K562 (cell line): Measurements from ENCODE around the gene SEC24B. TPM values are rescaled to one million over a fixed set of nuclear protein-coding genes. Genes with fewer than 3 reads are reported as not detected.
A peak's percentile ranks its signal among the peaks of the same experiment; 100 is the strongest.
"Not testable (repeated sequence)": the region's sequence is repeated elsewhere in the genome, so short reads cannot be mapped to it uniquely, and the experiment has no call there.

ENCODE experiments used
- ATAC-seq: fragments of 200-7000 bp; cut with Tn5 transposase; 3 replicates; pipeline ENCODE4 v1.9.1; 2020; ENCODE audit warnings: moderate library complexity
- BruUV-seq: library from RNA; stranded (reverse); fragments of 400-500 nt; replicated peaks from 2 replicates; lab custom pipeline; 2021; lab: Mats Ljungman, UMichigan
- CTCF ChIA-PET: fragments of 300-600 bp; formaldehyde crosslinking; extraction: SDS; loops from one replicate; lab custom pipeline; 2021; ENCODE audit warnings: low intra/inter-chr PET ratio; lab: Yijun Ruan, JAX
- POLR2A ChIA-PET: fragments of 300-600, 350-650 bp; sonication (Branson Sonifier 250); formaldehyde crosslinking; extraction: SDS; loops from one replicate; lab custom pipeline; 2021; ENCODE audit warnings: antibody characterized with exemption, inconsistent platforms; lab: Yijun Ruan, JAX
- DNase-seq, 4 experiments: peaks; one replicate each; pipeline versions ENCODE4 v3.0.0 to v3.0.0-alpha.2; 2011 to 2018; ENCODE audit warnings: low spot score in 3 of 4, mixed read lengths in 3 of 4; ENCODE audit errors: extremely low read depth in 1 of 4
- FAIRE-seq: peaks from 2 replicates; lab custom pipeline; 2011; peaks lifted over from hg19 to GRCh38; lab: Jason Lieb, UNC
- H2AFZ ChIP-seq: 2 replicates; pipeline ENCODE4 v1.6.0; 2011; ENCODE audit warnings: low read depth, low read length, control low read depth, inconsistent platforms
- H3K27ac ChIP-seq: fragments of 200-600 bp; 3 replicates; pipeline ENCODE4 v1.8.0; 2011; ENCODE audit warnings: low read depth, mild to moderate bottlenecking, control low read depth, inconsistent platforms, low read length, moderate library complexity, mixed read lengths; ENCODE audit errors: extremely low read depth
- H3K27me3 ChIP-seq, 2 experiments: fragments of 300-600 bp in 1 of 2; 2 replicates in 1 of 2; 3 replicates in 1 of 2; pipeline versions ENCODE4 v1.6.0 to v1.8.0; 2011; ENCODE audit warnings: inconsistent platforms in 2 of 2, low read length in 2 of 2, mild to moderate bottlenecking in 1 of 2, mixed read lengths in 1 of 2, moderate library complexity in 1 of 2; ENCODE audit not compliant: control insufficient read depth in 2 of 2, insufficient read depth in 2 of 2
- H3K36me3 ChIP-seq: fragments of 300-600 bp; 3 replicates; pipeline ENCODE4 v1.8.0; 2011; ENCODE audit warnings: mild to moderate bottlenecking, low read length, inconsistent platforms; ENCODE audit not compliant: control insufficient read depth, insufficient read depth
- H3K4me1 ChIP-seq, 2 experiments: fragments of 200-600 bp in 1 of 2; replicated peaks in 1 of 2; 2 replicates in 1 of 2; 3 replicates in 1 of 2; pipeline versions ENCODE4 v1.5.1 to v1.8.0; 2011; ENCODE audit warnings: inconsistent platforms in 2 of 2, low read length in 2 of 2, mild to moderate bottlenecking in 1 of 2, mixed read lengths in 1 of 2, moderate library complexity in 1 of 2; ENCODE audit not compliant: control insufficient read depth in 2 of 2, insufficient read depth in 2 of 2
- H3K4me2 ChIP-seq: 2 replicates; pipeline ENCODE4 v1.6.1; 2011; ENCODE audit warnings: low read length, control low read depth, inconsistent platforms, mixed read lengths; ENCODE audit not compliant: insufficient read depth
- H3K4me3 ChIP-seq: fragments of 200-600 bp; sonication (generic), shearing (Covaris generic); 2 replicates; pipeline ENCODE4 v1.5.1; 2016; ENCODE audit warnings: control low read depth, inconsistent platforms
- H3K79me2 ChIP-seq: fragments of 200-600 bp; 3 replicates; pipeline ENCODE4 v1.8.0; 2011; ENCODE audit warnings: low read length, inconsistent platforms; ENCODE audit not compliant: control insufficient read depth, insufficient read depth
- H3K9ac ChIP-seq, 2 experiments: 2 replicates each; pipeline versions ENCODE4 v1.6.0 to v1.6.1; 2011; ENCODE audit warnings: low read depth in 2 of 2, low read length in 2 of 2, control low read depth in 1 of 2, inconsistent platforms in 1 of 2, mild to moderate bottlenecking in 1 of 2, mixed read lengths in 1 of 2; ENCODE audit not compliant: insufficient read depth in 1 of 2
- H3K9me1 ChIP-seq: one replicate; pipeline ENCODE4 v1.6.0; 2011; ENCODE audit warnings: inconsistent platforms, mild to moderate bottlenecking, low read length, moderate library complexity; ENCODE audit not compliant: control insufficient read depth, insufficient read depth
- H3K9me3 ChIP-seq: replicated peaks from 2 replicates; pipeline ENCODE4 v1.5.1; 2011; ENCODE audit warnings: low read depth, low read length, inconsistent platforms; ENCODE audit not compliant: control insufficient read depth, insufficient read depth
- H4K20me1 ChIP-seq: replicated peaks from 2 replicates; pipeline ENCODE4 v1.6.1; 2011; ENCODE audit warnings: low read length, inconsistent platforms, mixed read lengths; ENCODE audit not compliant: control insufficient read depth, insufficient read depth
- BCOR ChIP-seq: fragments of 450-650 bp; IDR thresholded peaks from 2 replicates; pipeline ENCODE4 v1.6.1; 2016
- MAFF ChIP-seq: IDR thresholded peaks from 2 replicates; pipeline ENCODE4 v1.6.1; 2012; ENCODE audit warnings: low read length, improper control_type of control experiment
- RB1 ChIP-seq: fragments of 450-650 bp; IDR thresholded peaks from 2 replicates; pipeline ENCODE4 v1.6.1; 2017; ENCODE audit warnings: low read depth, mild to moderate bottlenecking
- SMARCB1 ChIP-seq: IDR thresholded peaks from 2 replicates; pipeline ENCODE4 v1.6.1; 2011; ENCODE audit warnings: improper control_type of control experiment, low read depth; ENCODE audit not compliant: insufficient read length
- ZNF146 ChIP-seq: IDR thresholded peaks from one replicate; pipeline ENCODE4 v1.6.1; 2018; ENCODE audit warnings: missing compliant biosample characterization; ENCODE audit not compliant: unreplicated experiment
- WGBS: fragments of 100-300 bp; shearing (Covaris generic); methylation state at CpG from one replicate; pipeline ENCODE4 v1.1.6; 2016; ENCODE audit warnings: low coverage, mixed read lengths; ENCODE audit not compliant: insufficient coverage; ENCODE audit errors: missing lambda C conversion rate; 5-methylcytosine and 5-hydroxymethylcytosine counted together
- in situ Hi-C: fragments of 300-500 bp; cut with MboI; formaldehyde crosslinking; loops from 4 replicates; pipeline ENCODE4 v1.15.0; 2018; ENCODE audit warnings: inconsistent platforms, mixed read lengths
- intact Hi-C: fragments of 100-400 bp; cut with micrococcal nuclease; formaldehyde crosslinking; loops from 2 replicates; pipeline ENCODE4 v1.14.2; 2022
- polyA plus RNA-seq, 8 experiments: library from polyadenylated mRNA; depleted of rRNA in 4 of 8; stranded (reverse) in 5 of 8; unstranded in 3 of 8; fragments of >200 nt; fragmentation: Nextera tagmentation in 2 of 8; fragmentation: Illumina TruSeq in 1 of 8; extraction: Ambion mirVana in 2 of 8; extraction: Trizol in 1 of 8; gene quantifications; 2 replicates each; pipeline versions ENCODE4 v1.2.1 to v1.2.3, GENCODE V29; 2011 to 2014; ENCODE audit warnings: inconsistent platforms in 1 of 8, missing spikeins in 1 of 8
- total RNA-seq, 7 experiments: library from RNA; depleted of rRNA in 6 of 7; stranded (reverse); fragments of >200 nt in 6 of 7; fragmentation: Illumina TruSeq in 2 of 7; extraction: Trizol in 2 of 7; gene quantifications; 2 replicates each; pipeline versions ENCODE4 v1.2.1 to v1.2.3, GENCODE V29; 2011 to 2021; ENCODE audit warnings: low replicate concordance in 1 of 7

Gene SEC24B
- total and polyA plus RNA-seq, 9 of the 15 experiments (the other 6 are each of a cell fraction or from before 2014, with no cell fraction given) = 6.3 to 46.4 (median 17.1) TPM

DNA sequence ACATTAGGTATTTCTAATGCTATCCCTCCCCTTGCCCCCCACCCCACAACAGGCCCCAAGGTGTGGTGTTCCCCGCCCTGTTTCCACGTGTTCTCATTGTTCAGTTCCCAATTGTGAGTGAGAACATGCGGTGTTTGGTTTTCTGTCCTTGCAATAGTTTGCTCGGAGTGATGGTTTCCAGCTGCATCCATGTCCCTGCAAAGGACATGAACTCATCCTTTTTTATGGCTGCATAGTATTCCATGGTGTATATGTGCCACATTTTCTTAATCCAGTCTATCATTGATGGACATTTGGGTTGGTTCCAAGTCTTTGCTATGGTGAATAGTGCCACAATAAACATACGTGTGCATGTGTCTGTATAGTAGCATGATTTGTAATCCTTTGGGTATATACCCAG lies 146.4 kb downstream of the SEC24B start:
- H3K4me2 ChIP-seq, BruUV-seq, in situ Hi-C loops, DNase-seq, H3K9ac ChIP-seq, H3K4me3 ChIP-seq, ATAC-seq, CTCF ChIA-PET, H3K27ac ChIP-seq, H3K79me2 ChIP-seq, H3K4me1 ChIP-seq, H3K27me3 ChIP-seq, POLR2A ChIA-PET, H4K20me1 ChIP-seq, H3K9me1 ChIP-seq, H3K9me3 ChIP-seq, H3K36me3 ChIP-seq, H2AFZ ChIP-seq, FAIRE-seq: not testable (repeated sequence)
- TF ChIP-seq BCOR (peak; percentile 65; the same call in 1 of the 2 replicates), ZNF146 (peak; percentile 75)
- intact Hi-C loops = loop anchor here (5.0 kb wide), 1 partner anchor 62 kb away; no protein-coding TSS in a partner anchor
- 11% methylated on average over 5 of the region's 5 CpGs for WGBS

DNA sequence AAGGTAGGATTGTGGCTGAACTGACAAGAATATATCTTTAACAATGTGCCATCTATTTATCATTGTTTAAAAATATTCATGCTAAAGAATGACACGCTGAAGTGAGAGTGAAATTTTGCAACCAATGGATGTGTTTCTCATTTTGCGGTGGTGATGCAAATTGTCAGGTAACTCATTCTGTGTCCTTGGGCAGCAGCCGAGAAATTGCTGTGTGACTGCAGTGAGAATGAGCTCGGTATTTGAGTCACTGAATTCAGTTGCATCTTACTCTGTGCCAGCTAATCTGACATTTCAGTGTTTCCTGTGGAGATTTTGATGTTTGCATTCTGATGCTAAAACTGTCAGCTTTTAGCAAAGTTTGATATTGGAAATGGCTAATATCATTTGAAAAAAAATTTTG lies 154.6 kb downstream of the SEC24B start:
- WGBS = 23% methylated on average over 4 of the region's 4 CpGs
- BruUV-seq = no TSS peak
- Histone ChIP-seq H3K4me3 (no peak overlapping the region), H2AFZ (no peak overlapping the region), H3K4me2 (no peak overlapping the region), H4K20me1 (no peaks in the 10 kb centered on the region), H3K27ac (no peak overlapping the region), H3K27me3 (no peaks in the 10 kb centered on the region), H3K36me3 (no peaks in the 10 kb centered on the region), H3K4me1 (no peaks in the 10 kb centered on the region; a peak in 2 of 5 replicates), H3K79me2 (no peaks in the 10 kb centered on the region), H3K9me1 (no peaks in the 10 kb centered on the region), H3K9me3 (no peaks in the 10 kb centered on the region), H3K9ac (no peak overlapping the region)
- CTCF ChIA-PET = no interaction called here
- no peak for FAIRE-seq
- no peak for TF ChIP-seq SMARCB1
- TF ChIP-seq MAFF = no peak
- no peak for TF ChIP-seq RB1
- intact Hi-C loops = no loop called here
- DNase-seq = no peak
- ATAC-seq = no peak
- POLR2A ChIA-PET = no interaction called here
- in situ Hi-C loops = no loop called here
